ENCODE data around the gene LRRC7.
"Not testable (repeated sequence)": the region's sequence is repeated elsewhere in the genome, so short reads cannot be mapped to it uniquely, and the experiment has no call there.

The LRRC7 gene

DNA sequence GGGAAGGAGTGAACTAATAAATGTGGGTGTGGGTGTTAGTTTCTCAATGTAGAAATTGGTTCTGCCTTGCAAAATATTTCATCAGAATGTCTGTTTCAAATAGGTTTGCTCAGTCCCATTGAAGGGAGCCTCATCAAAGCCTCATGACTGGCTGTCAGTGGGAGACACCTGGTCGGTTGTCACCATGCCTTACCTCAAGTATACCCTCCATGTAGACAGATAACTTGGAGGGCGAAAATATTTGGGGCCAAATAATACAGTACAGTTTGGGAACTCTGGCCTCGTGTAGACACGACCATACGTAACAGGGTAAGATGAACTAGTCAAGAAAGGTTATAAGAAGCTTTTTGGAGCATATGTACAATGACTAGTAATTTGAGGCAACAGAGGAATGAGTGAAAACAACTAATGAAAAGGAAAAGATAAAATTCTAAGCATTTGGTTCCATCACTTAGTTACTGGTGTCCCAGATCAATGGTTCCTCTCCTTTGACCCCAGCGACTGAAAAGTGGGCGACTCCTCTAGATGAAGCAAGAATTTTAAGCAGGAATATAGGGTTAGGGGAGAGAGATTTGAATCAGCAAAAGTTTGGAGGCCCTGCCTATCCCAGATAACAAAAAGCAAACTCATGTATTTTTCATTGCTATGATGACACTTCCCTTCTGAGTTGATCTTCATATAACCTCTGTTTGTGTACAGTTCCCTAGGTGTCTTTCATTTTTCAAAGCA, 473.8 kb downstream of the LRRC7 start:
- DNase-seq (ENCODE audit: low read depth in 2 of 2) = no peak

- no peak for DNase-seq (ENCODE audit: low read depth in 2 of 2)
These were observed 474.5 kb downstream of the LRRC7 start for GRCh38 chr1:70042090-70042731.

DNA sequence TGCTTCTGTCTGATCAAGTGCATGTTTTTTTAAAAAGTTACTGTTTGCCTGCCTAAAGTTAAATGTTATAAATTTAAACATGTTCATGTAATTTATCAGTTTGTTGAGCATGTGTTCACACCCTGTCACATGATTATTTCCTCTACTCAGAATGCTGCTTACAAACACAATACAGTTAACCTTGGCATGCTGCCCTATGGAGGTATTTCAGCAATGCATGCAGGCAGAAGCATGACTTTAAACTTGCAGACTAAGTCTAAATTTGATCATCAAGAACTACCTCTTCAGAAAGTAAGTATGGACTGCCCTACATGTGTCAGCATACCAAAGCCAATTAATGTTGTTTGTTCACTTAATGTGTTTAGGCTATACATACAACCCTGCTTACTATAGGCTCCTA, 476.1 kb downstream of the LRRC7 start:
- DNase-seq (ENCODE audit: low read depth in 2 of 2) = no peak

GRCh38 chr1:70044832-70045231, 477.1 kb downstream of the LRRC7 start:
- no peak for DNase-seq (ENCODE audit: low read depth in 2 of 2)

- DNase-seq (ENCODE audit: low read depth in 2 of 2) = not testable (repeated sequence)
These were observed 477.9 kb downstream of the LRRC7 start for GRCh38 chr1:70045581-70045980.

DNA sequence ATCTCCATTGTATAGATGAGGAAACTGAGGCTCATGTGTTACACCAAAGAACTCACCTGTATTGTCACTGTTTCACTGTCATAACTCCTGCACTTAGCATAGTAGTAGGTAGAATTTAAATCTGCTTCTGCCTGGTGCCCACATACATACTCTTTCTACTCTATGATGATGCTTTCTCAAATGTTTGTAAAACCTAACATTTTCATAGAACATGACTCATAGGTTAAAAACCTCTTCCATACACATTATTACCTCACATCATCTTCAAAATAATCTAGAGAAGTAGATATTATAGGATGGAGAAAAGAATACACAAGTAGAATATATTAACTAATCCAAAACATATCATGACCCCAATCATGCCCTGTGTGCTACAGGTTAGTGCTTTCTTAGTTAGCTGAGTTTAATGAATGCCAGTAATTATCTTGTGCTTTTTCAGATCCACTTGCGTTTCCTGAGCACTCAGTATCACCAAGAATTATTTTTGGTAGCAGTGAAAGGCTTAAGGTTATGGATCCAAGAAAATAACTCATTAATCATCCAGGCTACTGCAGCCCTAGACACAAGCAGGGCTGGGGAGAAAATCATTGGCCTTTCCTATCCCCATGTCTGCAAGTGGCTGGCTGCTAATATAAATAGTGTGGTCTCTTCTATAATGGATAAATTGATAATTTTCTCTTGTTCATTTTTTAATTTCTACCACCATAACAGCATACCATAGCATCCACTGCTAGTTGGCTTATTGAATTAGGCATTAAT, 480.8 kb downstream of the LRRC7 start:
- no peak for DNase-seq (ENCODE audit: low read depth in 2 of 2)

DNA sequence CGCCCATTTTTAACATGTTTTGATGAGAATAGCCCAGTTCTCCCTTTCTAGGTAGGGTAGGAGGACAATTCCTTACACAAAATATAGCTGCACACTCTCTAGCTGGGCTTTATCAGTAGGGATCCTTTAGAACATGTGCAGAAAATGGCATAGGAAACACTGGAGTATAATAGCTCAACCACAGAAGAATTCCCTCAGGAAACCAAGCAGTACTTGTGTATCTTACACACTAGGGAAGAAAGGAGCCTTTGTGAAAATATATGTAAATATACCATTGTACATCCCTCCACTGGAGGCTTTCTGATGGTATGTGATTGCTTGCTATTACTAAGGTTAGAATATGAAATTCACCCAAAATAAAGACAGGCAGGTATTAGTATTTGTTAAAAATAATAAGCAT, 484.2 kb downstream of the LRRC7 start:
- no peak for DNase-seq (ENCODE audit: low read depth in 2 of 2)

- no peak for DNase-seq (ENCODE audit: low read depth in 2 of 2)
These were observed 489.8 kb downstream of the LRRC7 start for GRCh38 chr1:70057500-70057899.

DNA sequence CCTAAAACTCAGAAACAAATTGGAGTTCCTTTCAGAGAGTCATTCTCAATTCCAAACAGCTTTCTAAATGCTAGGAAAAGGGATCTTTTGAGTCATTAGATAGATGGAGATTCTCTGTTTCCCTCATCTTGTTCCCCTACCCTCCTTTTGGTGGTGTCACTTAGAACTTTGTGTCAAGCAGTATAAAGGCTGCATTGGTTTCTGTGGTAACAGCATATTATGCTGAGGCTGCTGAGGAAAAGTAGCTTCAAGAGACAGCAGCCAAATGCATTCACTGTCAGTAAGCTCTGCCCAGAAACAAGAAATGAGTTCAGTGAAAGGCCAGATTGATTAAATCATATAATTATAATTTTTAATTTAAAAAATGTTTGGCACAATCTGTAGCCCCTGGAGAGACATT, 493.5 kb downstream of the LRRC7 start:
- no peak for DNase-seq (ENCODE audit: low read depth in 2 of 2)

GRCh38 chr1:70063861-70064260, 496.1 kb downstream of the LRRC7 start:
- DNase-seq (ENCODE audit: low read depth in 2 of 2) = no peak

DNA sequence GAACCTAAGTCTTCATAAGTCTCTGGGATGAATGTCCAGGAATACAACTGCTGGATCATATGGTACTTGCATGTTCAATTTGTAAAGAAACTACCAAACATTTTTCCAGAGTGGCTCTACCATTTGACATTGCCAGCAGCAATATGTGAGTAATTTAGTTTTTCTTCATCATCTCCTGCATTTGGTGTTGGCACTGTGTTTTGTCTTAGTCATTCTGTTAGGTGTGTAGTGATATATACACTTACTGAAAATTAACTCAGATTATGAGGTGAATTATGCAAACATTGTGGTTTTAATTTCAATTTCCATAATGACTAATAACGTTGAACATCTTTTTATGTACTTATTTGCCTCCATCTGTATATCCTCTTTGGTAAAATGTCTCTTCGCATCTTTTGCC, 499.0 kb downstream of the LRRC7 start:
- DNase-seq (ENCODE audit: low read depth in 2 of 2) = no peak

DNA sequence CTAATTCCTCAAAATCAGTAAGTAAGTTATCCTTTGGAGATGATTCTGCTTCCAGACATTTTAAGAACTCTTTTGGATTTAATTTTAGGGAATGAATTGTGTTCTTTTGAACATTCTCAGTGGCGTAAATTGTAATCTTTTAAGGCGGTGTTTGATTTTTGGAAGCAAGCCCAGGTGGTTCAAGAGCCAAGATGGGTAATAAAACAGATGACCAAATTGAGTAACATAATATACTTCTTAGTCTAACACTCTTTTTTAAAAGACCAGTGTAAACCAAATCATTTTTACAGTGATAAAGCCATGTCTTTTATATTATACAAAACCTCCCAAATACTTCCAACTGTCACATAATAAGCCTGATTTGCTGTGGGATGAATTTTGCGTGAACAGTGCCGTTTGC, 503.9 kb downstream of the LRRC7 start:
- no peak for DNase-seq (ENCODE audit: low read depth in 2 of 2)

GRCh38 chr1:70072231-70072751, 504.6 kb downstream of the LRRC7 start:
- DNase-seq (ENCODE audit: low read depth in 2 of 2) = no peak

- DNase-seq (ENCODE audit: low read depth in 2 of 2) = no peak
These were observed 508.0 kb downstream of the LRRC7 start for GRCh38 chr1:70075761-70076160.

GRCh38 chr1:70077066-70077465, 509.3 kb downstream of the LRRC7 start:
- no peak for DNase-seq (ENCODE audit: low read depth in 2 of 2)

DNA sequence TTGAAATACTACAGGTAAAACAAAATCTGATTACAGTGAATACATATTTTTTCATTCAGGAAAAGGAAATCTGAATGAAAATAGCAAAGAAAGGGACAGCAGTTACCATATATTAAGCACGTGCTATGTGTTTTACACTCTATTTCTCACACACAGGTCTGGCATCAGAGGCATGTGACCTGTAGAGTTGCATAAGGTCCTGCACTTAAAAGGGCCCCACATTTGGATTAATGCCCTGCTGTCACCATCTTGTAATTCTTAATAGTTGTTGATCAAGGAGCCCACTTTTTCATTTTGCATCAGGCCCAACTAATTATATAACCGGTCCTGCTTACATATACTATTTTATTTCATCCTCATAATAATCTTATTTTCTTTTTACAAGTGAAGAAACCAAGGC, 511.8 kb downstream of the LRRC7 start:
- no peak for DNase-seq (ENCODE audit: low read depth in 2 of 2)

DNA sequence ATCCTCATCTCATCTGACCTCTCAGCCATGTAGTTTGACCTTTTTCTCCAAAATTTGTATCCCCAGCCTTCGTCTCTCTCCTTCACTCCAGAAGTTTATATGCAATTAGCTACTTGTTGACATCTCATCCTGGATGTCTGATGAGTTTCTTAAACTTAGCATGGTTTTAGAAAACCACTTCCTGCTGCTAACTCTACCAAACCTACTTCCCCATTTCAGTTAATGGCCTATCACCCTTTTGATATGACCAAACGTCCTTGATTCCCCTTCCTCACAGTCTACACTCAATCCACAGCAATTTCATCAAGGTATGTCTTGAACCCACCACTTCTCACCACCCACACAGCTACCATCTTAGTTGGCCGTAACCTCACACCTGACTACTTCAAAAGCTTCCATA, 515.8 kb downstream of the LRRC7 start:
- no peak for DNase-seq (ENCODE audit: low read depth in 2 of 2)

GRCh38 chr1:70084314-70084915, 516.7 kb downstream of the LRRC7 start:
- DNase-seq (ENCODE audit: low read depth in 2 of 2) = no peak

GRCh38 chr1:70085521-70085920, 517.8 kb downstream of the LRRC7 start:
- DNase-seq (ENCODE audit: low read depth in 2 of 2) = no peak

DNA sequence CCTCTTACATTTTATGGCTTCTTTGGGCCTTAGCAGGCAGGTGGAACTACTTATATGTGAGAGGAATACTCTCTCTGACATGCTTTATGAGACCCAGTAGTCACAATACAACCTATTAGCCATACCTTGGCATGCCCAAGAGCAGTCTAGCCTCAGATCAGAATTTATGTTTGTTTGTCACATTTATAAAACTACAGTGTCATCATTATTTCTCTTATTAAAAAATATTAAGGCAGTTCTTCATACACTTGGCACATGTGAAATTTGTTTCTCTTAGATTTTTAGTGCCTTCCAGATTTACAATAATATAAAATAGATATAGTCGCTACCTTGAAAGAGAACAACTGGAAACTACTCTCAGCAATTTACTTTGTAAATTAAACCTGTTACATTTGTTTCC, 519.2 kb downstream of the LRRC7 start:
- no peak for DNase-seq (ENCODE audit: low read depth in 2 of 2)

GRCh38 chr1:70090141-70090540, 522.4 kb downstream of the LRRC7 start:
- no peak for DNase-seq (ENCODE audit: low read depth in 2 of 2)

DNA sequence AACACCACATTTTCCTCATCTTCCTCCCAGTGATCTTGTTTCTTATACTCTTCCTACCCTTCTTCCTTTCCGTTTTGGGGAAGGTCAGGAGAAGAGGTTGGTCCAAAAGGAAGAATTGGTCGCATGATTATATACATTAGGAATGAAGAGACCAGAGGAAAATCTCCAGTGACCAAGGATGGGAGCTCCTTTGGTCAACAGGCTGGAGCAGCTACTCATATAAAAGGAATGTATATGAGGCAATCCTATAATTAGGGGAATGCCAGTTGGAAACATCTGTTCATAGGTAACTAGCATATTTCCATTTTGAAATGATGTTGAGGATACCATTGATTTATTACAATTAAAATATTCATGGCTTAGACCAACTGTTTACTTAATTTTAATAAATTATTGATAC, 523.2 kb downstream of the LRRC7 start:
- no peak for DNase-seq (ENCODE audit: low read depth in 2 of 2)

All from stimulated activated CD4-positive, alpha-beta T cell treated with anti-CD3 and anti-CD28 coated beads, Interleukin-4, amount 100 ng/mL, for 48 hours (primary cell).